ENCODE results near the gene CEP83. TPM values are rescaled to one million over a fixed set of nuclear protein-coding genes. Genes with fewer than 3 reads are reported as not detected.
"Not testable (repeated sequence)": the region's sequence is repeated elsewhere in the genome, so short reads cannot be mapped to it uniquely, and the experiment has no call there.

CEP83 gene
- total RNA-seq, 4 donors from 2014 or later, result 19.0 to 34.5 (median 24.4) TPM

DNA sequence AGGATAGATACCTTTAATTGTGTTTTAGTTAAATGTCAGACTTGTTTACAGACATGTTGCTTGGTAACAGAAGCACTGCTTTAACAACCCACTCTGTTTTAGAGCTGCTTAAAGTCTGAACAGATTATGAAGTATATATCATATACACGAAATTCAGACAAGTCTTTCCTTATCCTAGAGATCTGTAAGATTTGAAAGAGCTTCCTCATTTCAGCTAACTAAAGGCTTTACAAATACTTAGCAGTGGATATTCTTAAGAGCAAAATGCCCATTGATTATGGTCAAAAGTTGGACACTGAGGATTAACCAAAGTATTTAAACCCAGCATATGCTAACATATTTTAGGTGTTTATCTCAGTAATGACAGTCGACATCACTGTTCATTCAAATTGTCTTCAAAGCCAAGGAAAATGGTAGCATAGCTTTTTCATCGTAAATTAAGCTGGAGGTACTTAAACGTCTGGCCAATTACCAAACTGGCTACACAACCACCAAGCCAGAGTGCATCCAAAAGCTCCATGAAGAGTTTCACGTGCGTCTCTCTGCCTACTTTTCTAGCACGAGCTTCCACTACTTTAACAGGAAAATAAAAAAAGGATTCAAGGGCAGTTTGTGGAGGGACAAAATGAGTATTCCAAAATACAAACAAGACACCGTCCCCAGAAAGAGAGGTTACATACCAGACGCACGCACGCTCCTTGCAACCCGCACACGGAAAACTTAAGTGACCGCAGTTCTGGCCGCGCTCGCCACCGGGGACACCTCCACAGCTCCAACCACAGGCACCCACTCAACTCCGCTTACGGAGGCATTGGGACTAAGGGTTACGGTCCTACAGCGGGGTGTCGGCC is 565 bp downstream of the CEP83 start:
- TF ChIP-seq EP300 (IDR thresholded peaks at IDR 0.05) (no peak), POLR2A (IDR thresholded peaks at IDR 0.05) (no peak)
- TF ChIP-seq, protein P1, sequence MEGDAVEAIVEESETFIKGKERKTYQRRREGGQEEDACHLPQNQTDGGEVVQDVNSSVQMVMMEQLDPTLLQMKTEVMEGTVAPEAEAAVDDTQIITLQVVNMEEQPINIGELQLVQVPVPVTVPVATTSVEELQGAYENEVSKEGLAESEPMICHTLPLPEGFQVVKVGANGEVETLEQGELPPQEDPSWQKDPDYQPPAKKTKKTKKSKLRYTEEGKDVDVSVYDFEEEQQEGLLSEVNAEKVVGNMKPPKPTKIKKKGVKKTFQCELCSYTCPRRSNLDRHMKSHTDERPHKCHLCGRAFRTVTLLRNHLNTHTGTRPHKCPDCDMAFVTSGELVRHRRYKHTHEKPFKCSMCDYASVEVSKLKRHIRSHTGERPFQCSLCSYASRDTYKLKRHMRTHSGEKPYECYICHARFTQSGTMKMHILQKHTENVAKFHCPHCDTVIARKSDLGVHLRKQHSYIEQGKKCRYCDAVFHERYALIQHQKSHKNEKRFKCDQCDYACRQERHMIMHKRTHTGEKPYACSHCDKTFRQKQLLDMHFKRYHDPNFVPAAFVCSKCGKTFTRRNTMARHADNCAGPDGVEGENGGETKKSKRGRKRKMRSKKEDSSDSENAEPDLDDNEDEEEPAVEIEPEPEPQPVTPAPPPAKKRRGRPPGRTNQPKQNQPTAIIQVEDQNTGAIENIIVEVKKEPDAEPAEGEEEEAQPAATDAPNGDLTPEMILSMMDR (IDR thresholded peaks at IDR 0.05), result no peak
- WGBS, 2 donors, result 1% methylated on average over 23 of the region's 23 CpGs

DNA sequence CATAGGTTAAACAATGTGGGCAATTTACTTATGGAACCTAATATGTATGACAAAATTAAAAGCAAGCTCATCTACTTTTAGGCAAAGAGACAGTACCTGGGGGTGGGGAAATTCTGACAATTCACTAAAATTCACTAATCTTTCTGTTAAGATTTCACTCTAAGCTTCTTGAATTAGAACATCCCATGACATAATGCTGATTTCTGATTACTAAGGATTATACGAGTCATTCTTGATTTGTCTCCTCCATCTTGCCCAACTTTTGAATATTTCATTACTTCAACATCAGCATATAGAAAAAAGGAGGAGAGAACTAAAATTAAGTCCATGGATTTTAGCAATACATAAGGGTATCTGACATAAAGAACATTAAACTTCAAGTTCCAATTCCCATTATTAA is 2.4 kb downstream of the CEP83 start:
- no peak overlapping the region for H3K27ac ChIP-seq
- TF ChIP-seq POLR2A (IDR thresholded peaks at IDR 0.05) (no peak), EP300 (IDR thresholded peaks at IDR 0.05) (no peak)
- no peak for DNase-seq (ENCODE audit: low spot score in 2 of 2)
- no peak overlapping the region for H3K4me3 ChIP-seq
- no peaks in the 10 kb centered on the region for H3K9me3 ChIP-seq
- H3K36me3 ChIP-seq, result peaks cover 0 to 8% (median 0%) of the 10 kb centered on the region in 3 donors
- peaks cover 0 to 23% (median 7%) of the 10 kb centered on the region in 4 donors for H3K4me1 ChIP-seq
- 86 to 88% methylated on average over 1 of the region's 1 CpG for WGBS, 2 donors
- H3K27me3 ChIP-seq, result no peaks in the 10 kb centered on the region

More for the DNA sequence above, 565 bp downstream of the CEP83 start:
- no peaks in the 10 kb centered on the region for H3K9me3 ChIP-seq
- peak overlapping the region; percentile 54 to 86 (median 72) for H3K4me3 ChIP-seq
- peaks cover 0 to 23% (median 7%) of the 10 kb centered on the region in 4 donors for H3K4me1 ChIP-seq
- no peaks in the 10 kb centered on the region for H3K27me3 ChIP-seq
- DNase-seq (ENCODE audit: low spot score in 2 of 2), result peak in 1 of 2 donors; percentile 6
- peak overlapping the region; percentile 77 to 96 (median 88) for H3K27ac ChIP-seq
- H3K36me3 ChIP-seq, result peaks cover 0 to 8% (median 0%) of the 10 kb centered on the region in 3 donors

DNA sequence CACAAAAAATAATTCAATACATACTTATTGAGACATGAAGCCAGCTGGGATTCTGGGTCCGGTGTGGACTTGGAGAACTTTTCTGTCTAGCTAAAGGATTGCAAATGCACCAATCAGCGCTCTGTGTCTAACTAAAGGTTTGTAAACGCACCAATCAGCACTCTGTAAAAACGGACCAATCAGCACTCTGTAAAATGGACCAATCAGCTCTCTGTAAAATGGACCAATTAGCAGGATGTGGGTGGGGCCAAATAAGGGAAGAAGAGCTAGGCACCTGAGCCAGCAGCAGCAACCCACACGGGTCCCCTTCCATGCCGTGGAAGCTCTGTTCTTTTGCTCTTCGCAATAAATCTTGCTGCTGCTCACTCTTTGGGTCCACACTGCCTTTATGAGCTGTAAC is 5.3 kb downstream of the CEP83 start:
- H3K4me3 ChIP-seq; H3K36me3 ChIP-seq; H3K27ac ChIP-seq; H3K27me3 ChIP-seq; H3K9me3 ChIP-seq; DNase-seq (ENCODE audit: low spot score in 2 of 2): not testable (repeated sequence)
- 98 to 99% methylated on average over 7 of the region's 7 CpGs for WGBS, 2 donors
- H3K4me1 ChIP-seq, result peaks cover 0 to 17% (median 7%) of the 10 kb centered on the region in 4 donors

DNA sequence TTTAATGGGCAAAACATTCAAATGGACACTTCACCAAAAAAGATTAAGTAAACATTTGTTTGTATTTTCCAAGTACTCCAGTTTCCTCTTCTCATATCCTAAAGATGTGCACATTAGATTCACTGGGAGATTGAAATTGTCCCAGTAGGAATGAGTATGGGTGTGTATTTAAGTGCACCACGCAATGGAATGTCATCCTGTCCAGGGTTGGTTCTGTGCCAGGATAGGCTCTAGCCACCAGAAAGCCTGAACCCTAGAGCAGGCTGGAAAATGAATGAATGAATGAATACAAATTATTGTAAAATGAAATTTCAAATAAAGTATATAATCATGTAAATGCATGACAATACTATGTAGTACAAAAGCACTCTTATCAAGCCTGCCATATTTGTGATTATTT is 14.0 kb downstream of the CEP83 start:
- DNase-seq (ENCODE audit: low spot score in 2 of 2), result no peak
- TF ChIP-seq POLR2A (IDR thresholded peaks at IDR 0.05), result no peak
- 52 to 59% methylated on average over 1 of the region's 1 CpG for WGBS, 2 donors

DNA sequence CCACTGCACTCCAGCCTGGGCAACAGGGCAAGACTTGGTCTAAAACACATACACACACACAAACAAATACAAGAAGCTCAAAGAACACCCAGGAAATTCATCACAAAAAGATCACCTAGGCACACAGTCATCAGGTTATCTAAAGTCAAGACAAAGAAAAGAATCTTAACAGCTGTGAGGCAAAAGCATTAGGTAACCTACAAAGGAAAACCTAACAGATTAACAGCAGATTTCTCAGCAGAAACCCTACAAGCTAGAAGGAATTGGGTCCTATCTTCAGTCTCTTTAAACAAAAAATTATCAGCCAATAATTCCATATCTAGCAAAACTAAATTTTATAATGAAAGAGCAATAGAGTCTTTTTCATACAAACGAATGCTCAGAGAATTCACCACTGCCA is 22.4 kb downstream of the CEP83 start:
- no peaks in the 10 kb centered on the region for H3K4me1 ChIP-seq
- peaks cover 0 to 6% (median 0%) of the 10 kb centered on the region in 3 donors for H3K36me3 ChIP-seq
- H3K27ac ChIP-seq, result no peak overlapping the region
- WGBS, 2 donors, result 96 to 100% methylated on average over 1 of the region's 1 CpG
- DNase-seq (ENCODE audit: low spot score in 2 of 2), result no peak
- TF ChIP-seq POLR2A (IDR thresholded peaks at IDR 0.05), result no peak
- no peak for TF ChIP-seq EP300 (IDR thresholded peaks at IDR 0.05)
- TF ChIP-seq, protein P1 (IDR thresholded peaks at IDR 0.05), result no peak
- no peaks in the 10 kb centered on the region for H3K27me3 ChIP-seq
- no peak overlapping the region for H3K4me3 ChIP-seq
- H3K9me3 ChIP-seq, result peaks cover 0 to 7% (median 1%) of the 10 kb centered on the region in 4 donors

More for the DNA sequence above, 14.0 kb downstream of the CEP83 start:
- H3K4me1 ChIP-seq, result no peaks in the 10 kb centered on the region
- H3K9me3 ChIP-seq, result peaks cover 0 to 13% (median 0%) of the 10 kb centered on the region in 4 donors
- H3K27me3 ChIP-seq, result no peaks in the 10 kb centered on the region
- H3K36me3 ChIP-seq, result peaks cover 0 to 12% (median 0%) of the 10 kb centered on the region in 3 donors
- H3K27ac ChIP-seq, result no peak overlapping the region
- H3K4me3 ChIP-seq, result no peak overlapping the region

DNA sequence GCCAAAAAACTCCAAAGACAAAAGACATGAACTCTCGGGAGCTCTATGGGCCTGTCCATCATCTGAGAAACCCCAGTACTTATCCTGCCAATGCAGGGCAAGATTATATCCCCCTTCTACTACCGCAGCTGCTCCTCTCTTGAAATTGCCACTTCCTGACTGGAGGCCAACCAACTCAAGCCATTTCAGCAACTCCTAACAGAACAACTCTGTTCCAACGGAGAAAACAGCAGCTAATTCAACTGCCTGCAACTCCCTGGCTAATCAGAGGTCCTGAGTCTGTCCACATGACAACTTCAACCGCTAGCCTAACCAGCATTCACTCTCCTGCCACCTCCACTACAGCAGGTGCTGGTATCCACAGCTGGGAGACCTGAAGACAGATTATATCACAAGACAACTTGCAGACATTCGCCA is 24.1 kb downstream of the CEP83 start:
- no peaks in the 10 kb centered on the region for H3K27me3 ChIP-seq
- H3K4me1 ChIP-seq, result no peaks in the 10 kb centered on the region
- TF ChIP-seq EP300 (IDR thresholded peaks at IDR 0.05) (no peak), POLR2A (IDR thresholded peaks at IDR 0.05) (no peak)
- TF ChIP-seq, protein P1 (IDR thresholded peaks at IDR 0.05), result no peak
- peaks cover 0 to 6% (median 0%) of the 10 kb centered on the region in 3 donors for H3K36me3 ChIP-seq
- no peak for DNase-seq (ENCODE audit: low spot score in 2 of 2)
- 46 to 49% methylated on average over 5 of the region's 5 CpGs for WGBS, 2 donors
- peaks cover 0 to 15% (median 1%) of the 10 kb centered on the region in 4 donors for H3K9me3 ChIP-seq
- H3K27ac ChIP-seq, result no peak overlapping the region
- H3K4me3 ChIP-seq, result no peak overlapping the region
